ENCODE data around the gene COA5. TPM values are rescaled to one million over a fixed set of nuclear protein-coding genes. Genes with fewer than 3 reads are reported as not detected.

The COA5 gene
- total RNA-seq, 2 experiments from 2014 or later, result 33.6 to 40.0 TPM

DNA sequence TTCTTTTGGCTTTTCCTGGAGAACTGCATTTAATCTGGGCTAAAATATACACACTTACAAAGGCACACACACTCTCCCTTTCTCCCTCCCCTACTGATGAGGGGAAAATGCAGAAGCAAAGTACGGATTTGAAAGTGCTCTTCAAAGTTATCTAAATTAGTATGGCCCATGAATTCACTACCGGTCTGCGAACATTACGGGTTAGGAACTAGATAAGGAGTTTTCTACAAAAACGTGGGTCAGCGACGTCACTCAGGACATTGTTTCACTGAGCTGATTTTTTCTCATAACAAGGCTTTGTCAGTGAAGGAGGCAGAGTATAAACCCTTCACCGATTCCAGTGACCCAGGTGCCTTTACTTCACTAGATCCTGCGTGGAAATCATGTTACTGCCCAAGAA lies 47.3 kb downstream of the COA5 start:
- peak overlapping the region; percentile 55 for H3K4me2 ChIP-seq (ENCODE audit: low read length)
- H3K4me1 ChIP-seq (ENCODE audit: insufficient read depth, low read length, poor library complexity, severe bottlenecking), result peaks cover 67% of the 10 kb centered on the region
- H3K9me2 ChIP-seq (ENCODE audit: insufficient read depth, low read length), result no peaks in the 10 kb centered on the region
- DNase-seq (ENCODE audit: low spot score), result no peak
- H2AFZ ChIP-seq (ENCODE audit: low read length), result peak overlapping the region; percentile 52; the same call in 1 of the 2 replicates
- H3K79me2 ChIP-seq (ENCODE audit: insufficient read depth, low read depth, low read length), result no peaks in the 10 kb centered on the region
- H3K9me3 ChIP-seq (ENCODE audit: low read length), result no peaks in the 10 kb centered on the region
- no TSS peak for BruUV-seq (replicated peaks)
- H3K36me3 ChIP-seq (ENCODE audit: insufficient read depth, low read length), result peaks cover 7% of the 10 kb centered on the region; the same call in 1 of the 2 replicates
- no peak overlapping the region for H3K27ac ChIP-seq (ENCODE audit: low read depth, low read length, poor library complexity, severe bottlenecking)
- H3K4me3 ChIP-seq (ENCODE audit: low read depth, low read length, poor library complexity, severe bottlenecking), result no peak overlapping the region
- TF ChIP-seq EZH2phosphoT487 (IDR thresholded peaks at IDR 0.05; ENCODE audit: borderline replicate concordance, low read depth, low read length), result no peak
- TF ChIP-seq, protein P1, sequence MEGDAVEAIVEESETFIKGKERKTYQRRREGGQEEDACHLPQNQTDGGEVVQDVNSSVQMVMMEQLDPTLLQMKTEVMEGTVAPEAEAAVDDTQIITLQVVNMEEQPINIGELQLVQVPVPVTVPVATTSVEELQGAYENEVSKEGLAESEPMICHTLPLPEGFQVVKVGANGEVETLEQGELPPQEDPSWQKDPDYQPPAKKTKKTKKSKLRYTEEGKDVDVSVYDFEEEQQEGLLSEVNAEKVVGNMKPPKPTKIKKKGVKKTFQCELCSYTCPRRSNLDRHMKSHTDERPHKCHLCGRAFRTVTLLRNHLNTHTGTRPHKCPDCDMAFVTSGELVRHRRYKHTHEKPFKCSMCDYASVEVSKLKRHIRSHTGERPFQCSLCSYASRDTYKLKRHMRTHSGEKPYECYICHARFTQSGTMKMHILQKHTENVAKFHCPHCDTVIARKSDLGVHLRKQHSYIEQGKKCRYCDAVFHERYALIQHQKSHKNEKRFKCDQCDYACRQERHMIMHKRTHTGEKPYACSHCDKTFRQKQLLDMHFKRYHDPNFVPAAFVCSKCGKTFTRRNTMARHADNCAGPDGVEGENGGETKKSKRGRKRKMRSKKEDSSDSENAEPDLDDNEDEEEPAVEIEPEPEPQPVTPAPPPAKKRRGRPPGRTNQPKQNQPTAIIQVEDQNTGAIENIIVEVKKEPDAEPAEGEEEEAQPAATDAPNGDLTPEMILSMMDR (conservative IDR thresholded peaks at IDR 0.05; ENCODE audit: low read length), result no peak
- CTCF ChIA-PET (ENCODE audit: unreplicated experiment), result interaction anchor here (1.8 kb wide), 1 partner anchor 14 kb away, joined by 4 read pairs; no protein-coding TSS in a partner anchor
- H4K20me1 ChIP-seq (ENCODE audit: insufficient read depth, low read length), result no peaks in the 10 kb centered on the region
- POLR2A ChIA-PET, result no interaction called here
- intact Hi-C loops (cut with micrococcal nuclease; ENCODE audit: unreplicated experiment), result loop anchor here (5.0 kb wide), 1 partner anchor 894 kb away; the partner anchor contains the start of gene C2orf92

DNA sequence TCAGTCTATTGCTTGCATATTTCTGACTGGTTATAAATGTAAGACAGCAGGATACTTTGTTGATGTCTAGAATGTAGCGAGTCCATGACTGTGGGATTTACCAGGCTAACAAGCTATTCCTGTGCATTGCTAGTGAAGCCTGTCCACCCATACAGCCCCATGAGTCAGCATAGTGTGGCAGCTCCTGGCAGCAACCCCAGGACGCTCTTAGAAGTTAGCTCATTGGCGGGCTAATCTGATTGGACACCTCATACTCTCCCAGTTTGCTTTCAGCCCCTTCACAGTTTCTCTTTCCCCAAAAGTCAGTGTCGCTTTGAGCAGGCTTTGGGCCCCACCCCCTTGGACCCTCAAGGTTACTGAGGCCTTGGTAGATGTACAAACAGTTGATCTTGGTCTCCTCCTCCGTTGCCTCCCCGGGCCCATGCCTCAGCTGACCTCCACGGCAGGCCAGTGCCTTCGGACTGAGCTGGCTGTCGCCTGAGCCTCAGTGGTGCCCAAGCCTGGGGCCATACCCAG lies 48.0 kb downstream of the COA5 start:
- no peaks in the 10 kb centered on the region for H3K79me2 ChIP-seq (ENCODE audit: insufficient read depth, low read depth, low read length)
- ChIA-PET POLR2A (interaction anchor here (0.5 to 1.6 kb wide), 4 partner anchors 18 to 112 kb away, joined by 3 to 8 read pairs (median 4); no protein-coding TSS in a partner anchor), CTCF (ENCODE audit: unreplicated experiment) (interaction anchor here (1.8 kb wide), 1 partner anchor 13 kb away, joined by 4 read pairs; no protein-coding TSS in a partner anchor)
- no TSS peak for BruUV-seq (replicated peaks)
- H3K36me3 ChIP-seq (ENCODE audit: insufficient read depth, low read length), result peaks cover 12% of the 10 kb centered on the region; the same call in 1 of the 2 replicates
- H3K4me3 ChIP-seq (ENCODE audit: low read depth, low read length, poor library complexity, severe bottlenecking), result no peak overlapping the region
- intact Hi-C loops (cut with micrococcal nuclease; ENCODE audit: unreplicated experiment), result loop anchor here (5.0 kb wide), 1 partner anchor 893 kb away; the partner anchor contains the start of gene C2orf92
- no peaks in the 10 kb centered on the region for H3K9me3 ChIP-seq (ENCODE audit: low read length)
- no peak for TF ChIP-seq EZH2phosphoT487 (IDR thresholded peaks at IDR 0.05; ENCODE audit: borderline replicate concordance, low read depth, low read length)
- TF ChIP-seq, protein P1 (conservative IDR thresholded peaks at IDR 0.05; ENCODE audit: low read length), result no peak
- H3K27ac ChIP-seq (ENCODE audit: low read depth, low read length, poor library complexity, severe bottlenecking), result peak overlapping the region; percentile 64
- no peak for DNase-seq (ENCODE audit: low spot score)
- H3K4me2 ChIP-seq (ENCODE audit: low read length), result peak overlapping the region; percentile 55
- H4K20me1 ChIP-seq (ENCODE audit: insufficient read depth, low read length), result no peaks in the 10 kb centered on the region
- peaks cover 74% of the 10 kb centered on the region for H3K4me1 ChIP-seq (ENCODE audit: insufficient read depth, low read length, poor library complexity, severe bottlenecking)
- no peaks in the 10 kb centered on the region for H3K9me2 ChIP-seq (ENCODE audit: insufficient read depth, low read length)
- peak overlapping the region; percentile 68; the same call in 1 of the 2 replicates for H2AFZ ChIP-seq (ENCODE audit: low read length)

DNA sequence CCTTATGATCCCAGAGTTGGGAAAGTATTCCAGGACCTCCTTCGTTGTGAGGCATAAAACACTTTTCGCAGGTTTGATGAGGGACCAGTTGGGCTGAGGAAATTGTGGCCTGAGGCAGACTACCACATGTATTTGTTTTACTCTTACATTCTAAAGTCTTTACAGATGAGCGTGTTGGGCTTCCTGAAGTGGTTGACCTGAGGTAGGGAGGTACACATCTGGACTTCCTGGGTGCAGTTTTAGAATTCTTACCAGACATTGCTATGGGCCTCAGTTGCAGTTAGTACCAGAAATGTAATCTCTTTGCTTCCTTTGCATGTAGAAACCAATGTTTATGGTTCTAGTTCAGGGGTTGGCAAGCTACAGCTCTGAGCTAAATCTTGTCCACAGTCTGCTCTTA lies 48.7 kb downstream of the COA5 start:
- Histone ChIP-seq H3K79me2 (ENCODE audit: insufficient read depth, low read depth, low read length) (no peaks in the 10 kb centered on the region), H3K9me2 (ENCODE audit: insufficient read depth, low read length) (no peaks in the 10 kb centered on the region), H3K4me1 (ENCODE audit: insufficient read depth, low read length, poor library complexity, severe bottlenecking) (peaks cover 82% of the 10 kb centered on the region), H2AFZ (ENCODE audit: low read length) (peak overlapping the region; percentile 68; the same call in 1 of the 2 replicates), H3K36me3 (ENCODE audit: insufficient read depth, low read length) (peaks cover 16% of the 10 kb centered on the region; the same call in 1 of the 2 replicates), H4K20me1 (ENCODE audit: insufficient read depth, low read length) (no peaks in the 10 kb centered on the region), H3K27ac (ENCODE audit: low read depth, low read length, poor library complexity, severe bottlenecking) (peak overlapping the region; percentile 64), H3K4me2 (ENCODE audit: low read length) (peak overlapping the region; percentile 55), H3K9me3 (ENCODE audit: low read length) (no peaks in the 10 kb centered on the region), H3K4me3 (ENCODE audit: low read depth, low read length, poor library complexity, severe bottlenecking) (no peak overlapping the region)
- TF ChIP-seq, protein P1 (conservative IDR thresholded peaks at IDR 0.05; ENCODE audit: low read length), result no peak
- no peak for TF ChIP-seq EZH2phosphoT487 (IDR thresholded peaks at IDR 0.05; ENCODE audit: borderline replicate concordance, low read depth, low read length)
- intact Hi-C loops (cut with micrococcal nuclease; ENCODE audit: unreplicated experiment), result no loop called here
- ChIA-PET CTCF (ENCODE audit: unreplicated experiment) (interaction anchor here (1.8 kb wide), 1 partner anchor 13 kb away, joined by 4 read pairs; no protein-coding TSS in a partner anchor), POLR2A (interaction anchor here (0.5 to 1.6 kb wide), 5 partner anchors 11 to 111 kb away, joined by 3 to 8 read pairs (median 4); no protein-coding TSS in a partner anchor)
- BruUV-seq (replicated peaks), result no TSS peak
- peak; percentile 50 for DNase-seq (ENCODE audit: low spot score)
